H1 (cell line): ENCODE results near the gene CD46. TPM values are rescaled to one million over a fixed set of nuclear protein-coding genes. Genes with fewer than 3 reads are reported as not detected.

Source experiments
- CTCF ChIA-PET: fragments of 300-600 bp; sonication (Branson Sonifier 250); formaldehyde crosslinking; loops from one replicate; lab custom pipeline; 2021; ENCODE audit not compliant: partially characterized antibody; lab: Charles Lee
- POLR2A ChIA-PET: fragments of 300-600 bp; sonication (Branson Sonifier 250); formaldehyde crosslinking; loops from one replicate; lab custom pipeline; 2021; ENCODE audit warnings: inconsistent platforms; ENCODE audit not compliant: partially characterized antibody; lab: Charles Lee
- DNase-seq, 2 experiments: peaks; one replicate each; pipeline versions ENCODE4 v3.0.0 to v3.0.0-alpha.2; 2010 to 2022; ENCODE audit warnings: low spot score in 2 of 2, low read depth in 1 of 2, mixed read lengths in 1 of 2
- FAIRE-seq: peaks from 2 replicates; lab custom pipeline; 2011; peaks lifted over from hg19 to GRCh38; lab: Jason Lieb, UNC
- H2AFZ ChIP-seq: 2 replicates; pipeline ENCODE4 v1.8.1; 2012; ENCODE audit warnings: low read length, inconsistent platforms
- H2AK5ac ChIP-seq: 2 replicates; pipeline ENCODE4 v1.6.1; 2013; ENCODE audit warnings: low read depth, low read length
- H2BK120ac ChIP-seq: replicated peaks from 2 replicates; pipeline ENCODE3; 2013; ENCODE audit warnings: low read depth, low read length, inconsistent platforms
- H2BK12ac ChIP-seq: 2 replicates; pipeline ENCODE4 v1.6.1; 2013; ENCODE audit warnings: low read depth, low read length
- H2BK15ac ChIP-seq: 2 replicates; pipeline ENCODE4 v1.6.1; 2013; ENCODE audit warnings: low read length
- H2BK20ac ChIP-seq: 2 replicates; pipeline ENCODE4 v1.6.1; 2013; ENCODE audit warnings: low read length
- H2BK5ac ChIP-seq: 2 replicates; pipeline ENCODE4 v1.6.1; 2013; ENCODE audit warnings: low read depth, low read length
- H3K14ac ChIP-seq: 2 replicates; pipeline ENCODE4 v1.6.1; 2013; ENCODE audit warnings: inconsistent platforms; ENCODE audit not compliant: insufficient read length
- H3K18ac ChIP-seq: 2 replicates; pipeline ENCODE4 v1.6.1; 2013; ENCODE audit warnings: low read length; ENCODE audit errors: extremely low read depth
- H3K23ac ChIP-seq: 2 replicates; pipeline ENCODE4 v1.6.1; 2013; ENCODE audit warnings: inconsistent platforms; ENCODE audit not compliant: insufficient read length
- H3K23me2 ChIP-seq: 2 replicates; pipeline ENCODE4 v1.6.1; 2013; ENCODE audit warnings: low read depth, low read length
- H3K27ac ChIP-seq: 2 replicates; pipeline ENCODE4 v1.6.1; 2011; ENCODE audit warnings: low read depth, low read length, inconsistent platforms
- H3K27me3 ChIP-seq, 4 experiments: replicated peaks in 1 of 4; 1 replicate in 1 of 4; 2 replicates in 3 of 4; pipeline versions ENCODE4 v1.6.1 to v1.8.1; 2011 to 2013; ENCODE audit warnings: low read length in 3 of 4, mild to moderate bottlenecking in 3 of 4, inconsistent platforms in 2 of 4, mixed read lengths in 2 of 4, moderate library complexity in 1 of 4; ENCODE audit not compliant: control insufficient read depth in 3 of 4, insufficient read depth in 3 of 4; ENCODE audit errors: extremely low read depth in 1 of 4
- H3K36me3 ChIP-seq, 4 experiments: 2 replicates each; pipeline versions ENCODE4 v1.6.1 to v1.8.1; 2011 to 2013; ENCODE audit warnings: mild to moderate bottlenecking in 4 of 4, low read length in 3 of 4, moderate library complexity in 2 of 4, control low read depth in 1 of 4, inconsistent platforms in 1 of 4; ENCODE audit not compliant: insufficient read depth in 4 of 4, control insufficient read depth in 2 of 4
- H3K4ac ChIP-seq: replicated peaks from 2 replicates; pipeline ENCODE3; 2013; ENCODE audit warnings: low read length, low read depth, mixed read lengths, inconsistent platforms; ENCODE audit not compliant: insufficient read length
- H3K4me1 ChIP-seq, 4 experiments: replicated peaks in 1 of 4; 1 replicate in 1 of 4; 2 replicates in 3 of 4; pipeline versions ENCODE4 v1.6.1 to v1.8.1; 2011 to 2013; ENCODE audit warnings: low read length in 3 of 4, inconsistent platforms in 2 of 4, mixed read lengths in 1 of 4; ENCODE audit not compliant: insufficient read depth in 4 of 4, control insufficient read depth in 3 of 4
- H3K4me2 ChIP-seq, 2 experiments: 2 replicates each; pipeline versions ENCODE4 v1.6.1 to v1.8.1; 2011 to 2013; ENCODE audit warnings: low read depth in 2 of 2, low read length in 2 of 2, control low read depth in 1 of 2, inconsistent platforms in 1 of 2, mild to moderate bottlenecking in 1 of 2; ENCODE audit not compliant: insufficient read depth in 1 of 2
- H3K4me3 ChIP-seq, 4 experiments: fragments of 200-600, 300-600 bp in 1 of 4; sonication (generic), shearing (Covaris generic), sonication (Bioruptor Twin) in 1 of 4; 2 replicates each; pipeline versions ENCODE4 v1.5.1 to v1.8.1; 2011 to 2016; ENCODE audit warnings: low read length in 4 of 4, low read depth in 3 of 4, control low read depth in 2 of 4, inconsistent platforms in 2 of 4, mild to moderate bottlenecking in 2 of 4, mixed read lengths in 1 of 4, moderate library complexity in 1 of 4; ENCODE audit not compliant: insufficient read depth in 2 of 4; ENCODE audit errors: extremely low read depth in 1 of 4
- H3K56ac ChIP-seq: replicated peaks from 2 replicates; pipeline ENCODE3; 2013; ENCODE audit warnings: low read depth, mild to moderate bottlenecking, mixed read lengths, low read length, inconsistent platforms; ENCODE audit not compliant: insufficient read length
- H3K79me1 ChIP-seq: 2 replicates; pipeline ENCODE4 v1.6.1; 2013; ENCODE audit warnings: low read depth, low read length, control low read depth
- H3K79me2 ChIP-seq, 2 experiments: 2 replicates each; pipeline versions ENCODE4 v1.6.1 to v1.8.1; 2012 to 2013; ENCODE audit warnings: low read length in 2 of 2, mild to moderate bottlenecking in 2 of 2, inconsistent platforms in 1 of 2; ENCODE audit not compliant: insufficient read depth in 2 of 2, control insufficient read depth in 1 of 2
- H3K9ac ChIP-seq, 4 experiments: replicated peaks in 1 of 4; 1 replicate in 1 of 4; 2 replicates in 3 of 4; pipeline versions ENCODE4 v1.6.1 to v1.8.1; 2011 to 2013; ENCODE audit warnings: low read depth in 3 of 4, low read length in 3 of 4, control low read depth in 2 of 4, mild to moderate bottlenecking in 2 of 4, moderate library complexity in 2 of 4, inconsistent platforms in 1 of 4; ENCODE audit errors: extremely low read depth in 1 of 4
- H3K9me3 ChIP-seq, 2 experiments: 2 replicates each; pipeline versions ENCODE4 v1.6.1 to v1.8.1; 2012 to 2013; ENCODE audit warnings: mild to moderate bottlenecking in 2 of 2, moderate library complexity in 2 of 2, control low read depth in 1 of 2, inconsistent platforms in 1 of 2, low read depth in 1 of 2, low read length in 1 of 2, mixed read lengths in 1 of 2; ENCODE audit not compliant: insufficient read depth in 2 of 2
- H4K20me1 ChIP-seq, 2 experiments: replicated peaks in 1 of 2; 2 replicates each; pipeline versions ENCODE3 to v1.8.1; 2011 to 2013; ENCODE audit warnings: inconsistent platforms in 2 of 2, low read length in 2 of 2, mild to moderate bottlenecking in 1 of 2; ENCODE audit not compliant: insufficient read depth in 2 of 2, control insufficient read depth in 1 of 2
- H4K5ac ChIP-seq: 2 replicates; pipeline ENCODE4 v1.6.1; 2013; ENCODE audit warnings: low read length, low read depth, mixed read lengths, inconsistent platforms; ENCODE audit not compliant: insufficient read length
- H4K8ac ChIP-seq: 2 replicates; pipeline ENCODE4 v1.8.0; 2013; ENCODE audit warnings: mild to moderate bottlenecking, moderate library complexity, low read length, inconsistent platforms; ENCODE audit not compliant: insufficient read depth; ENCODE audit errors: extremely low read depth
- H4K91ac ChIP-seq: replicated peaks from 2 replicates; pipeline ENCODE3; 2013; ENCODE audit warnings: low read length, mixed read lengths, inconsistent platforms; ENCODE audit not compliant: insufficient read length
- CTCF ChIP-seq, 3 experiments: IDR thresholded peaks; 1 replicate in 2 of 3; 2 replicates in 1 of 3; pipeline versions ENCODE4 v1.5.1 to v1.6.1; 2011; ENCODE audit warnings: low read length in 3 of 3, mild to moderate bottlenecking in 3 of 3, inconsistent platforms in 2 of 3, low read depth in 1 of 3, moderate library complexity in 1 of 3; ENCODE audit not compliant: insufficient read depth in 1 of 3; ENCODE audit errors: control extremely low read depth in 1 of 3
- NANOG ChIP-seq: IDR thresholded peaks from 2 replicates; pipeline ENCODE4 v1.6.1; 2011; ENCODE audit warnings: low read length, low read depth, mild to moderate bottlenecking, inconsistent platforms; ENCODE audit not compliant: insufficient read depth, poor library complexity, severe bottlenecking
- POLR2A ChIP-seq, 2 experiments: IDR thresholded peaks; 1 replicate in 1 of 2; 2 replicates in 1 of 2; pipeline ENCODE4 v1.6.1; 2011; ENCODE audit warnings: low read depth in 2 of 2, low read length in 2 of 2, mild to moderate bottlenecking in 2 of 2; ENCODE audit errors: control extremely low read depth in 1 of 2
- POLR2AphosphoS5 ChIP-seq: IDR thresholded peaks from 2 replicates; pipeline ENCODE4 v1.6.1; 2011; ENCODE audit warnings: low read depth, low read length
- SRF ChIP-seq: IDR thresholded peaks from 2 replicates; pipeline ENCODE4 v1.6.1; 2011; ENCODE audit warnings: mild to moderate bottlenecking, low read depth, low read length, moderate library complexity
- YY1 ChIP-seq: IDR thresholded peaks from 2 replicates; pipeline ENCODE4 v1.6.1; 2011; ENCODE audit warnings: low read depth, mild to moderate bottlenecking, low read length
- WGBS, 2 experiments: shearing (Covaris generic) in 1 of 2; methylation state at CpG; one replicate each; pipeline versions ENCODE4 v1.1.6 to v1.1.7; 2013 to 2015; ENCODE audit warnings: low lambda C conversion rate in 2 of 2, mixed read lengths in 2 of 2, inconsistent platforms in 1 of 2, low coverage in 1 of 2, missing lambda C conversion rate in 1 of 2; ENCODE audit not compliant: insufficient replicate concordance in 2 of 2, insufficient coverage in 1 of 2, insufficient read length in 1 of 2; ENCODE audit errors: extremely low coverage in 1 of 2, missing lambda C conversion rate in 1 of 2; 5-methylcytosine and 5-hydroxymethylcytosine counted together
- polyA plus RNA-seq, 7 experiments: library from polyadenylated mRNA; depleted of rRNA in 3 of 7; stranded (reverse) in 5 of 7; unstranded in 2 of 7; fragments of >200 nt in 5 of 7; fragments of 200-250 nt in 2 of 7; gene quantifications; 1 replicate in 5 of 7; 2 replicates in 1 of 7; 4 replicates in 1 of 7; pipeline versions ENCODE4 v1.2.1 to v1.2.3, GENCODE V29; 2011 to 2013; ENCODE audit warnings: missing spikeins in 2 of 7, mixed read lengths in 2 of 7
- total RNA-seq: library from RNA; stranded (reverse); fragmentation: NEBNext Ultra II Directional; extraction: Animal tissue kit (Norgen Biotek cat#: 25700); gene quantifications from 2 replicates; pipeline ENCODE4 v1.2.1, GENCODE V29; 2021

CD46 gene
- total and polyA plus RNA-seq, 2 of the 8 experiments (the other 6 are each of a cell fraction or from before 2014, with no cell fraction given): 60.9 to 113 TPM

GRCh38 chr1:207799989-207800648, 48.3 kb downstream of the CD46 start:
- ChIA-PET POLR2A (interaction anchor here (0.7 to 1.9 kb wide), 5 partner anchors 8 to 1246 kb away, joined by 3 to 4 read pairs (median 3); no protein-coding TSS in a partner anchor), CTCF (interaction anchor here (1.3 to 3.4 kb wide), 3 partner anchors 11 to 84 kb away, joined by 4 to 22 read pairs (median 12); no protein-coding TSS in a partner anchor)
- no peaks in the 10 kb centered on the region for H3K9me3 ChIP-seq
- WGBS, 2 experiments: 87% methylated on average over 6 of the region's 6 CpGs; no CpG with 5 or more reads in 1 of the 2 experiments
- no peak overlapping the region for H2BK120ac ChIP-seq
- peaks cover 0 to 4% of the 10 kb centered on the region in 2 experiments for H4K20me1 ChIP-seq
- no peak overlapping the region for H3K27ac ChIP-seq
- H3K23me2 ChIP-seq: no peaks in the 10 kb centered on the region
- H3K4me3 ChIP-seq: no peak overlapping the region
- H3K79me1 ChIP-seq: no peaks in the 10 kb centered on the region
- peaks cover 0 to 5% (median 2%) of the 10 kb centered on the region in 4 experiments; a peak in 2 of 7 replicates for H3K4me1 ChIP-seq
- no peak overlapping the region for H3K56ac ChIP-seq
- no peak overlapping the region for H2AFZ ChIP-seq
- no peak overlapping the region for H3K18ac ChIP-seq
- no peak overlapping the region for H3K4ac ChIP-seq
- DNase-seq (no peak), FAIRE-seq (no peak)
- H2AK5ac ChIP-seq: no peak overlapping the region
- H2BK12ac ChIP-seq: no peak overlapping the region
- H3K36me3 ChIP-seq: peaks cover 0 to 4% (median 2%) of the 10 kb centered on the region in 4 experiments; a peak in 2 of 8 replicates
- no peak overlapping the region for H3K4me2 ChIP-seq
- no peak overlapping the region for H4K8ac ChIP-seq
- no peak overlapping the region for H3K23ac ChIP-seq
- H4K91ac ChIP-seq: no peak overlapping the region
- no peak overlapping the region for H4K5ac ChIP-seq
- no peak overlapping the region for H3K14ac ChIP-seq
- H2BK5ac ChIP-seq: no peak overlapping the region
- no peaks in the 10 kb centered on the region; a peak in 2 of 7 replicates for H3K27me3 ChIP-seq
- H3K79me2 ChIP-seq: no peaks in the 10 kb centered on the region
- TF ChIP-seq YY1 (0 out of 2 replicates have a peak, but pooled peaks have one; percentile 13), POLR2AphosphoS5 (0 out of 2 replicates have a peak, but pooled peaks have one; percentile 19), SRF (no peak), NANOG (no peak), POLR2A (IDR thresholded peaks at IDR 0.05; ENCODE audit: control extremely low read depth in 1 of 2, low read depth in 2 of 2, low read length in 2 of 2) (no peak), CTCF (IDR thresholded peaks at IDR 0.05; ENCODE audit: control extremely low read depth in 1 of 3, insufficient read depth in 1 of 3, low read depth in 1 of 3, low read length in 3 of 3) (no peak)
- no peak overlapping the region for H3K9ac ChIP-seq
- no peak overlapping the region for H2BK20ac ChIP-seq
- H2BK15ac ChIP-seq: no peak overlapping the region
